Body of pancreas (tissue), 4 donors: ENCODE data around the gene MTREX.

Experiments
- POLR2A ChIP-seq, 3 donors: fragments of 450-650 bp; IDR thresholded peaks; one replicate each; pipeline ENCODE4 v1.6.1; 2016; ENCODE audit warnings: antibody characterized with exemption in 3 of 3, mild to moderate bottlenecking in 2 of 3
- TF ChIP-seq, protein P1 (sequence below), 7 experiments: fragments of 450-650 bp in 4 of 7; fragments of 200-600 bp in 3 of 7; sonication (generic) in 3 of 7; IDR thresholded peaks; one replicate each; pipeline ENCODE4 v1.5.1; 2016 to 2019; ENCODE audit warnings: antibody characterized with exemption in 7 of 7

DNA sequence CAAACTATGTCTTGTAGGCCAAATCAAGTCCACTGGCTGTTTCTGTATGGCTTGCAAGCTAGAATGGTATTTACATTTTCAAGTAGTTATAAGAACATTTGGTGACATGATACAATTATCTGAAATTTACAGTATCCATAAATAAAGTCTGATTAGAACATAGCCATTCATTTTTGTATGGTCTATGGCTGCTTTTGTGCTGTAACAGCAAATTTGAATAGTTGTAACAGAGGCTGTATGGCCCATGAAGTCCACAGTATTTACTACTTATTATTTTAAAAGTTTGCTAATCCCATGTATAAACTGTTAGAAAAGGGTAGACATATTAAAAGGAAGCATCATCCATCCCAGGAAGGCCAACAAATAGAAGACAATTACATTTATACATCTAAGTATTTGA is 18.0 kb upstream of the MTREX start:
- TF ChIP-seq, protein P1, sequence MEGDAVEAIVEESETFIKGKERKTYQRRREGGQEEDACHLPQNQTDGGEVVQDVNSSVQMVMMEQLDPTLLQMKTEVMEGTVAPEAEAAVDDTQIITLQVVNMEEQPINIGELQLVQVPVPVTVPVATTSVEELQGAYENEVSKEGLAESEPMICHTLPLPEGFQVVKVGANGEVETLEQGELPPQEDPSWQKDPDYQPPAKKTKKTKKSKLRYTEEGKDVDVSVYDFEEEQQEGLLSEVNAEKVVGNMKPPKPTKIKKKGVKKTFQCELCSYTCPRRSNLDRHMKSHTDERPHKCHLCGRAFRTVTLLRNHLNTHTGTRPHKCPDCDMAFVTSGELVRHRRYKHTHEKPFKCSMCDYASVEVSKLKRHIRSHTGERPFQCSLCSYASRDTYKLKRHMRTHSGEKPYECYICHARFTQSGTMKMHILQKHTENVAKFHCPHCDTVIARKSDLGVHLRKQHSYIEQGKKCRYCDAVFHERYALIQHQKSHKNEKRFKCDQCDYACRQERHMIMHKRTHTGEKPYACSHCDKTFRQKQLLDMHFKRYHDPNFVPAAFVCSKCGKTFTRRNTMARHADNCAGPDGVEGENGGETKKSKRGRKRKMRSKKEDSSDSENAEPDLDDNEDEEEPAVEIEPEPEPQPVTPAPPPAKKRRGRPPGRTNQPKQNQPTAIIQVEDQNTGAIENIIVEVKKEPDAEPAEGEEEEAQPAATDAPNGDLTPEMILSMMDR (IDR thresholded peaks at IDR 0.05): no peak
- TF ChIP-seq POLR2A (IDR thresholded peaks at IDR 0.05): no peak
